ENCODE results near the gene FILIP1L. TPM values are rescaled to one million over a fixed set of nuclear protein-coding genes. Genes with fewer than 3 reads are reported as not detected.

FILIP1L gene
- total RNA-seq, 1 experiment from 2014 or later = 0.07 TPM

DNA sequence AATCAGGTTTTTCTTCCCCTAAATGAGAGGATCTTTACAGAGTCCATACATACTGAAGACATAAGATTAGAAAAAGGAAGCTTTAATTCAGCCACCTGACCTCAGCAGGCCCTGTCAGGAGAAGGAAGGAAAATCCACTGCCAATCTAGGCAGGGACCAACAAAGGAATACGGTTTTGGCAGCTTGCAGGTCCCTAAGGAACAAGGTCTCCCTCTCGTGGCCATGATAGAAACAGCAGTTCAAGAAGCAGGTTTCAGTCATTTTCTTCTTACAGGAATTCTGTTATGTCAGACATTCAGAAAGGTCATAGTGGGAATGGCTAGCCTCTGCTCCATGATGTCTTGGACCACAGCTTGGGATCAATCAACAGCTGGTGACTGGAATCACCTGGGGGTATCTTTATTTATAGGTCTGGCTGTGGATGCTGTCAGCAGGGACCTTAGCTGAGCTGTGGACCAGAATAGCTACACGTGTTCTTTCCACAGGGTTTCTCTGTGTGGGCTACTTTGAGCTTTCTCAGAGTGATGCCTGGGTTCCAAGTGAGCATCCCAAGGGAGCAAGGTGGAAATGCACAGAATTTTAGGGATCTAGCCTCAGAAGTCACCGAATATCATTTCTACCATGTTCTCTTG, 306.0 kb downstream of the FILIP1L start:
- Histone ChIP-seq H3K27me3 (ENCODE audit: insufficient read depth, low read length) (no peaks in the 10 kb centered on the region; the same call in 1 of the 2 replicates), H3T11ph (ENCODE audit: low read length) (no peak overlapping the region), H4K91ac (ENCODE audit: insufficient read length, low read depth, low read length) (no peak overlapping the region), H2BK15ac (ENCODE audit: low read depth, low read length) (no peak overlapping the region), H3K23ac (ENCODE audit: insufficient read length, low read depth, low read length) (no peak overlapping the region), H2AK5ac (ENCODE audit: insufficient read length, low read length) (no peak overlapping the region), H3K79me2 (ENCODE audit: insufficient read depth, low read length) (no peaks in the 10 kb centered on the region), H3K9me3 (ENCODE audit: control insufficient read depth, low read depth, low read length) (peaks cover 21% of the 10 kb centered on the region), H3K4me1 (ENCODE audit: insufficient read depth, low read length) (no peaks in the 10 kb centered on the region), H4K20me1 (ENCODE audit: control insufficient read depth, insufficient read depth, insufficient read length) (no peaks in the 10 kb centered on the region), H2BK120ac (ENCODE audit: low read depth, low read length, poor library complexity, severe bottlenecking) (no peak overlapping the region), H3K79me1 (ENCODE audit: insufficient read depth, low read depth, low read length, poor library complexity, severe bottlenecking) (no peaks in the 10 kb centered on the region), H3K18ac (ENCODE audit: insufficient read length, low read depth, low read length) (no peak overlapping the region), H4K5ac (ENCODE audit: insufficient read length, low read depth, low read length) (no peak overlapping the region), H3K4ac (ENCODE audit: low read depth, low read length) (no peak overlapping the region), H3K27ac (ENCODE audit: insufficient read length, low read depth, low read length) (no peak overlapping the region), H3K14ac (ENCODE audit: insufficient read depth, low read length) (no peak overlapping the region), H4K8ac (replicated peaks; ENCODE audit: insufficient read length, low read depth, low read length) (no peak overlapping the region), H2BK5ac (ENCODE audit: insufficient read length, low read length) (no peak overlapping the region), H3K9ac (ENCODE audit: extremely low read depth, insufficient read length, low read length) (no peak overlapping the region), H3K56ac (ENCODE audit: insufficient read length, low read depth, low read length) (no peak overlapping the region), H2BK20ac (ENCODE audit: low read depth, low read length, poor library complexity, severe bottlenecking) (no peak overlapping the region), H2BK12ac (ENCODE audit: insufficient read length, low read depth, low read length) (no peak overlapping the region), H2AFZ (ENCODE audit: low read length) (no peak overlapping the region), H3K23me2 (ENCODE audit: insufficient read length, low read depth, low read length, poor library complexity, severe bottlenecking) (no peaks in the 10 kb centered on the region), H3K4me2 (ENCODE audit: insufficient read depth, insufficient read length, low read length) (no peak overlapping the region)
- H3K27ac Mint-ChIP-seq = peak overlapping the region in 1 of 3 experiments; percentile 40; a peak in 1 of 7 replicates
- H3K4me1 Mint-ChIP-seq = 0 out of 4 replicates have a peak, but pooled peaks cover 0 to 2% of the 10 kb centered on the region in 2 experiments
- peak; percentile 71 for DNase-seq
- peaks cover 12 to 24% (median 19%) of the 10 kb centered on the region in 3 experiments for H3K36me3 Mint-ChIP-seq (ENCODE audit: insufficient read depth in 1 of 3, low read depth in 3 of 3)
- peaks cover 3% of the 10 kb centered on the region for H3K27me3 Mint-ChIP-seq (ENCODE audit: low read depth)
- peak; percentile 80 for TF ChIP-seq CTCF (conservative IDR thresholded peaks at IDR 0.05)
- WGBS (ENCODE audit: extremely low coverage, insufficient read length, low lambda C conversion rate) = no CpG with 5 or more reads among the region's 4 CpGs
- H3K4me3 Mint-ChIP-seq = no peak overlapping the region
- peaks cover 30 to 34% of the 10 kb centered on the region in 2 experiments for H3K9me3 Mint-ChIP-seq
